DOHH2 (cell line): ENCODE measurements around the gene MPZL3.
A peak's percentile ranks its signal among the peaks of the same experiment; 100 is the strongest.

Experiments used
- H3F3A ChIP-seq: fragments of 200-600 bp; sonication (generic), shearing (Covaris generic); 2 replicates; pipeline ENCODE4 v1.6.0; 2016; ENCODE audit warnings: antibody characterized with exemption, mild to moderate bottlenecking; ENCODE audit not compliant: control insufficient read depth, insufficient read depth
- H3K27ac ChIP-seq: fragments of 200-600 bp; sonication (generic); 2 replicates; pipeline ENCODE4 v1.5.1; 2014; ENCODE audit warnings: low read depth, mild to moderate bottlenecking, low read length, moderate library complexity
- H3K27me3 ChIP-seq: fragments of 200-600 bp; sonication (generic); 2 replicates; pipeline ENCODE4 v1.6.1; 2014; ENCODE audit warnings: mild to moderate bottlenecking, low read length, mixed read lengths; ENCODE audit not compliant: control insufficient read depth
- H3K36me3 ChIP-seq: fragments of 200-600 bp; sonication (generic); 2 replicates; pipeline ENCODE4 v1.6.1; 2014; ENCODE audit warnings: mild to moderate bottlenecking, low read length, moderate library complexity, mixed read lengths; ENCODE audit not compliant: control insufficient read depth
- H3K4me1 ChIP-seq: fragments of 200-600 bp; sonication (generic); 2 replicates; pipeline ENCODE4 v1.6.1; 2014; ENCODE audit warnings: mild to moderate bottlenecking, low read length, mixed read lengths; ENCODE audit not compliant: control insufficient read depth
- H3K4me2 ChIP-seq: fragments of 200-600 bp; sonication (generic); 2 replicates; pipeline ENCODE4 v1.6.0; 2014; ENCODE audit warnings: mild to moderate bottlenecking, low read length, moderate library complexity
- H3K4me3 ChIP-seq: fragments of 200-600 bp; sonication (generic); 2 replicates; pipeline ENCODE4 v1.5.1; 2014; ENCODE audit warnings: mild to moderate bottlenecking, low read length, mixed read lengths
- H3K79me2 ChIP-seq: fragments of 200-600 bp; sonication (generic); 2 replicates; pipeline ENCODE4 v1.6.1; 2014; ENCODE audit warnings: mild to moderate bottlenecking, low read length, mixed read lengths; ENCODE audit not compliant: control insufficient read depth
- H3K9me2 ChIP-seq: fragments of 200-600 bp; sonication (generic); replicated peaks from 2 replicates; pipeline ENCODE4 v1.6.1; 2014; ENCODE audit warnings: mild to moderate bottlenecking, low read length, mixed read lengths; ENCODE audit not compliant: control insufficient read depth
- H3K9me3 ChIP-seq: fragments of 200-600 bp; sonication (generic); 2 replicates; pipeline ENCODE4 v1.6.1; 2014; ENCODE audit warnings: antibody characterized with exemption, low read length, mixed read lengths; ENCODE audit not compliant: control insufficient read depth, insufficient read depth
- H4K20me1 ChIP-seq: fragments of 200-600 bp; sonication (generic); 2 replicates; pipeline ENCODE4 v1.6.0; 2014; ENCODE audit warnings: low read depth, mild to moderate bottlenecking, antibody characterized with exemption, low read length, moderate library complexity; ENCODE audit not compliant: control insufficient read depth, insufficient read depth
- EZH2phosphoT487 ChIP-seq: fragments of 200-600 bp; sonication (generic); IDR thresholded peaks from 2 replicates; pipeline ENCODE4 v1.6.1; 2017; ENCODE audit warnings: borderline replicate concordance, mild to moderate bottlenecking, antibody characterized with exemption, low read length, moderate library complexity, mixed read lengths
- TF ChIP-seq, protein P1 (sequence below): fragments of 200-600 bp; sonication (generic); IDR thresholded peaks from one replicate; pipeline ENCODE4 v1.5.1; 2014; ENCODE audit warnings: antibody characterized with exemption, mild to moderate bottlenecking, low read depth, low read length; ENCODE audit not compliant: poor library complexity, severe bottlenecking

Gene MPZL3, protein sequence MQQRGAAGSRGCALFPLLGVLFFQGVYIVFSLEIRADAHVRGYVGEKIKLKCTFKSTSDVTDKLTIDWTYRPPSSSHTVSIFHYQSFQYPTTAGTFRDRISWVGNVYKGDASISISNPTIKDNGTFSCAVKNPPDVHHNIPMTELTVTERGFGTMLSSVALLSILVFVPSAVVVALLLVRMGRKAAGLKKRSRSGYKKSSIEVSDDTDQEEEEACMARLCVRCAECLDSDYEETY

DNA sequence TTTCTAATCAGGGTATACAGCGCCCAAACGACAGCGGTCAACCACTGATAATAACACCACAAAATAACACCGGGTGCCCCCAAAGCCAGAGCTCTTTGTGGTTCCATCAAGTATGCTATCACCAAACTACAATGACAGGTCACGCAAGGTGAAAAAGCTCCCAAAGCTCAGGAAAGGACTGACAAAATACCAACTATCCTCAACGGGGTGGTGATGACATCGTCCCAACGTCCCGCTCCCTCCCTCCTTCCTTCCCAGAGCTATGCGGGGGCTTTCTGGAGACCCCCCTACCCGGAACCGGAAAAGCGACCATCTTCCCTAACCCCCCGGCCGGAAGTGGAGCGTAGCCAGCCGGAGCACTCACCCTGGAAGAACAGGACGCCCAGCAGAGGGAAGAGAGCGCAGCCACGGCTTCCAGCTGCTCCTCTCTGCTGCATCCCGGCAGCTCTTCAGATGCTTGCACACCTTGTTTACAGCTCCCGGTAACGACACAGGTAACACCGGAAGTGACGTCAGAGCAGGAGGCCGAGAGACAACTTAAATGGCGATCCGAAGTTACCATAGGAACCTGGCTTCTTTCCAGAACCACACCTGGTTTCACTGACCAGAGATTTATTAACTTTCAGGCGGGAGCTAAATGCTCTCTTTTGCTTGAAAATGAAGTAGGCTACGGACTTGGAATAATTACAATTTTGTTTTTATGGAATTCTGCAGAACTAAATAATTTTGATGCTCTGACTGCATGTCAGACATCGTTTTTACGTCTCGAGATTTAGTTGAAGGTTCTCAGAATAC is at the start of gene MPZL3:
TSS of gene MPZL3 (minus strand) at position 508 of the 795 bp plus-strand sequence. CDS start at position 437, 71 bp downstream.
- Histone ChIP-seq H3F3A (peaks cover 15% of the 10 kb centered on the region; the same call in 1 of the 2 replicates), H3K27ac (peak within 1 kb of the TSS; percentile 48), H4K20me1 (no peaks in the 10 kb centered on the region), H3K9me3 (no peaks in the 10 kb centered on the region), H3K4me1 (peaks cover 15% of the 10 kb centered on the region), H3K4me3 (peak within 1 kb of the TSS; percentile 81), H3K36me3 (no peaks in the 10 kb centered on the region), H3K27me3 (no peaks in the 10 kb centered on the region), H3K4me2 (peak within 1 kb of the TSS; percentile 76), H3K9me2 (no peaks in the 10 kb centered on the region), H3K79me2 (peaks cover 17% of the 10 kb centered on the region)
- TF ChIP-seq, protein P1, sequence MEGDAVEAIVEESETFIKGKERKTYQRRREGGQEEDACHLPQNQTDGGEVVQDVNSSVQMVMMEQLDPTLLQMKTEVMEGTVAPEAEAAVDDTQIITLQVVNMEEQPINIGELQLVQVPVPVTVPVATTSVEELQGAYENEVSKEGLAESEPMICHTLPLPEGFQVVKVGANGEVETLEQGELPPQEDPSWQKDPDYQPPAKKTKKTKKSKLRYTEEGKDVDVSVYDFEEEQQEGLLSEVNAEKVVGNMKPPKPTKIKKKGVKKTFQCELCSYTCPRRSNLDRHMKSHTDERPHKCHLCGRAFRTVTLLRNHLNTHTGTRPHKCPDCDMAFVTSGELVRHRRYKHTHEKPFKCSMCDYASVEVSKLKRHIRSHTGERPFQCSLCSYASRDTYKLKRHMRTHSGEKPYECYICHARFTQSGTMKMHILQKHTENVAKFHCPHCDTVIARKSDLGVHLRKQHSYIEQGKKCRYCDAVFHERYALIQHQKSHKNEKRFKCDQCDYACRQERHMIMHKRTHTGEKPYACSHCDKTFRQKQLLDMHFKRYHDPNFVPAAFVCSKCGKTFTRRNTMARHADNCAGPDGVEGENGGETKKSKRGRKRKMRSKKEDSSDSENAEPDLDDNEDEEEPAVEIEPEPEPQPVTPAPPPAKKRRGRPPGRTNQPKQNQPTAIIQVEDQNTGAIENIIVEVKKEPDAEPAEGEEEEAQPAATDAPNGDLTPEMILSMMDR = no peak
- TF ChIP-seq EZH2phosphoT487 = no peak

DNA sequence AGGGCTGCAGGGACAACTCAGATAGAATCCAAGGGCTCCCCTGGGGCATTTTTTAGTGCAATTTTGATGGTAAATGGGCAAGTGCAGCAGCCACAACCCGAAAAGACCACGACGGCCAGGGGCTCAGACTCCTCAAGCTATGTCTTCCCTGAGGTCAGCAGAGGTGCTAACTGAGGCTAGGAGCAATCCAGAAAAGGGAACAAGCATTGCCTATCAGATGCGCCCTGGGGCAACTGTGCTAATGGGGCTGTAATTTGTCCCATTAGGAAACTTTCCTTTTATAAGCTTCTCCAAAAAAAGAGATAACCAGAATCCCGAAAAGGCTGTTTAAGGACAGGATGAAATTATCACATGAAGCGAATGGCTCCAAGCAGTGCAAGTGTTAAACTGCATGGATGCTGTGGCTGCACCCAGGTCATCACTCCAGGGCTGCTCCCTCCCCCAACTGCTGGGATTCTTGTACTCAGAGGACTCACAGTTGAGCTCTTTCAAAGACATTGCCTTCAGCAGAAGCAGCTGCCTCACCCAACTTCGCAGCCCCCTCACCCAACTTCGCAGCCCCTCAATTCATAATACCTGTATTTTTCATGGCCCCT is 49.5 kb upstream of the MPZL3 start:
- Histone ChIP-seq H3K4me1 (peaks cover 22% of the 10 kb centered on the region), H4K20me1 (no peaks in the 10 kb centered on the region), H3K4me3 (no peak overlapping the region), H3K79me2 (no peaks in the 10 kb centered on the region), H3K9me2 (no peaks in the 10 kb centered on the region), H3K27ac (no peak overlapping the region), H3K27me3 (no peaks in the 10 kb centered on the region), H3F3A (no peaks in the 10 kb centered on the region), H3K36me3 (no peaks in the 10 kb centered on the region), H3K9me3 (no peaks in the 10 kb centered on the region), H3K4me2 (no peak overlapping the region)
- TF ChIP-seq EZH2phosphoT487 = no peak
- TF ChIP-seq, protein P1 = no peak

DNA sequence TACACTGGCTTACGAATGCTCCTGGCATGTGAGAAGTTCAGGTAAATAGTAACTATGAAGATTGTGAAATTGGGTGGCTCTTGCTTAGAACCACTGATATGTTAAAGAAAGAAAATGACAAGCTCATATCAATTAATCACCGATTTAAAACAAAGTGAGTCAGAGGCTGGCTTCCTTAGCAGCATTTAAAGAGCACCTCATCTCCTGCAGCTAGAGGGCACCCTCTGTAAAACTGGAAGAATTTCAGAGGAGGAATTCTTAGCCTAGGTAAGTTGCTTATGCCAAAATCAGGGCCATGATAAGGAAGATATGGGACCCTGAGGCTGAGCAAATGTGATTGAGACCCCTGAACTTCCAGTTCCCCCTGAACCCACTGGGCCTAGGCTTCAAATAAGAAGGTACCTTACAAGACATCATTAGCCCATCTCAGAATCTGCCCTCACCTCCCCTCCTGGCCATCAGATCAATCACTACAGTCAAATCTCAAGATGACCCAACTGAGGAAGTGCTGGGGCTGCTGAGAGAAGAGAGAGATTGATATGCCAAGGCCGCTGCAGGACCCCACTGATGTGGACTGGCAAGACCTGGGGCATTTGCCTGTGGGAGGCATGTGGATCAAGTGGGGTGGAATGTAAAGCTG is 43.8 kb upstream of the MPZL3 start:
- Histone ChIP-seq H3K36me3 (no peaks in the 10 kb centered on the region), H3K27ac (no peak overlapping the region), H3K79me2 (no peaks in the 10 kb centered on the region), H3K27me3 (no peaks in the 10 kb centered on the region), H3K4me1 (peaks cover 24% of the 10 kb centered on the region), H4K20me1 (no peaks in the 10 kb centered on the region), H3K4me2 (peak overlapping the region; percentile 9; the same call in 1 of the 2 replicates), H3K4me3 (no peak overlapping the region), H3F3A (no peaks in the 10 kb centered on the region), H3K9me2 (no peaks in the 10 kb centered on the region), H3K9me3 (no peaks in the 10 kb centered on the region)
- no peak for TF ChIP-seq EZH2phosphoT487
- TF ChIP-seq, protein P1 = peak; percentile 84
